T-helper 2 cell treated with Interferon-gamma antibody and Interleukin-4, amounts not matched to agents 100 ng/mL and 5 ng/mL, for 36 hours (primary cell): ENCODE measurements around the gene CD2AP. TPM values are rescaled to one million over a fixed set of nuclear protein-coding genes. Genes with fewer than 3 reads are reported as not detected.

Source experiments
- intact Hi-C: fragments of 100-400 bp; cut with micrococcal nuclease; formaldehyde crosslinking; loops from one replicate; pipeline ENCODE4 v1.15.1; 2023
- total RNA-seq: library from RNA; stranded (reverse); gene quantifications from 2 replicates; pipeline ENCODE4 v1.2.3, GENCODE V29; 2022

Gene CD2AP
- total RNA-seq, 1 donor from 2014 or later, result 30.8 TPM

GRCh38 chr6:47671777-47672176 lies 194.2 kb downstream of the CD2AP start:
- intact Hi-C loops, result no loop called here

- intact Hi-C loops, result no loop called here
These were observed 195.2 kb downstream of the CD2AP start for GRCh38 chr6:47672816-47673215.

GRCh38 chr6:47674673-47675072 lies 197.1 kb downstream of the CD2AP start:
- intact Hi-C loops, result no loop called here

Other genes starting within 250 kb of the CD2AP start
- 0.16 and 0.20 TPM in 2 replicates for gene TNFRSF21, start 167.9 kb upstream of the CD2AP start, total RNA-seq
- not detected in 2 replicates for gene ADGRF4, start 220.8 kb downstream of the CD2AP start, total RNA-seq